ENCODE data around the gene MMS22L.

Gene MMS22L

DNA sequence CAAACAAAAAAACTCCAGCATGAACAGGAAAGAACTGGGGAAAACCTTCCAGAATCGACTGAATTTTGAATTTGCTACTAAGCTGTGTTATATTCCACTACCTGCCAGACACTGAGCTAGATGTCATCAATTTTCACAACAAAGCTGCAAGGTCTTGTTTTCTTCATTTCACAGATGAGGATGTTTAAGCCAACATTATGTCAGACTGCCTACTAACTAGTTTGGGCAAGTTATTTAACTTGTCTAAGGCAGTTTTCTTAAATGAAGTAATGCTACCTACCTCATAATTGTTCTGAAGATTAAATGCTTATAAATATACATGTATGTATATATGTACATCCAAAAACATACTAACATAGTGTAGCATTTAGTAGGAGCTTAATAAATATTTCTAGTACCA, 144.4 kb downstream of the MMS22L start:
- DNase-seq (ENCODE audit: low read depth) = no peak

DNA sequence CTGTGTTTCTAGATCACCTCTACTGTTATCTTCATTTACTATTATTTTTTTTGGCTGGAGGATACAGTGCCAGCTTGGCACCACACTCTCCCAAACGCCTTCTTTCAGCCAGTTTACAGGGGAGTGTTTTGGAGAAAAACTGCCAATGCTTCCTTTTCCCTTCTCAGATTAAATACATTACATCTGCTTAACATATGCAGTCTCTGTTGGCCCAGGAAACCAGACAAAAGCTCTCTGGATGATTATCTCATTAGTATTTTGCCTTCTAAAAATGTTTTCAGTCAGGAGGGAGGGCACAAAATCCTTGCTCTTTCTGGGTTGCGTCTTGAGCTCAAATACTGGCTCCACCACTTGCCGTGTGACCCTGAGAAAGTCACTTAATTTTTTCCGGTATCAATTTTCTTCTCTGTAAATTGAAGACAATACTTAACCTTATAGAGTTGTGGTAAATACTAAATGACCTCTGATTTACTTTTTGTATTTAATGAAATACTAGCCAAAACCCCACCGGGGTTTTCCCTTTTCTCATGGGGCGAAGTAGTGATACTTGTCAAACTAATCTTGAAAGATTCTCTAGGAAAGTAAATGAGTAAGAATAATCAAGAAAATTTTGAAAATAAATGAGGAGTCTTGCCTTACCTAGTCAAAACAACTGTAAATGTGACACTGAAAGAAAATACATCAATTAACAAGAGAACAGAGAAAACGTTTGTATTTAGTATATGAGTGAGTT, 146.2 kb downstream of the MMS22L start:
- DNase-seq (ENCODE audit: low read depth) = no peak

DNA sequence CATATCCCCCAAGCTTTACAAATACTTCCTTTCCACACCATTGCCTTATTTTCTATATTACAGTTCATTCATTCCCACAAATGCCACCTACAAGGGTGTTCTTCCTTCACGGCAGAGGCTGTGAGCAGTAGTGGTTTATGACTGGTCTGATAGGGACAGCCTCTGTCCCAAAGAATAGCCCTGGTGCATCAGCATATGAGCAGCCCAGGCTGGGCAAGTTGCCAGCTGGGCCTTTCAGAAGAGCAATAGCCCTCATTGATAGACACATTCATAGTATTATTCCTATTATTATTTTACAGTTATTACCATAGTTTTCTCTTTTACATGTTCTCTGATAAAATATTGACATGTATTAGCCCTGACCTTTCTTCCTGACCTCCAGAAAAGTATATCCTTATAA, 149.9 kb downstream of the MMS22L start:
- no peak for DNase-seq (ENCODE audit: low read depth)

GRCh38 chr6:97129106-97129505, 153.9 kb downstream of the MMS22L start:
- no peak for DNase-seq (ENCODE audit: low read depth)

GRCh38 chr6:97128507-97128906, 154.5 kb downstream of the MMS22L start:
- no peak for DNase-seq (ENCODE audit: low read depth)

GRCh38 chr6:97123652-97124051, 159.4 kb downstream of the MMS22L start:
- no peak for DNase-seq (ENCODE audit: low read depth)

DNA sequence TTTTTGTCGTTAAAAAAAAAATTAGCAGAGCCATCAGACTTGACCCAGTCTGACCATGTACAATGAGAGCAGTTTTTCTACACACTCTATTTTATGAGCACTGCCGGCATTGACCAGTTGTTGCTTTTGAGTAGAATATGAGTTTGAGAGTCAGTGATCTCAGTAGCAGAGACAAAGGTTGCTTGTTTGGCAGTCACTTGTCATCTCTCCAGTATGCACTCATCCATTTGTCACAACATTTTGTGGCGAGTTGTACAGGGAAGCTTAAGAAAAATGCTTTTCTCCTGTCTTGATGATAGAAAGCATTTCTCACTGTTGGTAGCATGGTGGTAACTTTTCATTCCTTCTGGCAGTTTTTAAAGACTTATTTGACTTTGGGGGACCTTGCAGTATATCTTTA, 159.9 kb downstream of the MMS22L start:
- no peak for DNase-seq (ENCODE audit: low read depth)

DNA sequence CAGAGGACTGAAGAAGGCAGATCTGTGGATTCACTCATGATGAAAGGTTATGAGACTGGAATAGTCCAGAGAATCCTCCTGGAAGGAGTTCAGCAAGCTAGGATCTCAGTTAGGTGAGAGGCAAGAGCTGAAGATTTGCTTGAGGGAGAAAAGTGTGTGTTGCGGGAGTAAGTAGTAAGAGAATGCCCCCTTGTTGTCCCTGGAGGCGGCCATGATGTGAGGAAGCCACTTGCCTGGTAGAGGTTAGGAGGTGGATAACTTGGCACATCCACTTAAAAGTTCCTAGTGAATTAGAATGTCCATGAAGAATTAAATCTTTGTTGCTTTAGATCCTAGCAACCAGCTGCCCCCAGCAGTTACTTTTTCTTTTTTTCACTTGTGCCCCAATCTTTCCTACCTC, 162.5 kb downstream of the MMS22L start:
- no peak for DNase-seq (ENCODE audit: low read depth)

DNA sequence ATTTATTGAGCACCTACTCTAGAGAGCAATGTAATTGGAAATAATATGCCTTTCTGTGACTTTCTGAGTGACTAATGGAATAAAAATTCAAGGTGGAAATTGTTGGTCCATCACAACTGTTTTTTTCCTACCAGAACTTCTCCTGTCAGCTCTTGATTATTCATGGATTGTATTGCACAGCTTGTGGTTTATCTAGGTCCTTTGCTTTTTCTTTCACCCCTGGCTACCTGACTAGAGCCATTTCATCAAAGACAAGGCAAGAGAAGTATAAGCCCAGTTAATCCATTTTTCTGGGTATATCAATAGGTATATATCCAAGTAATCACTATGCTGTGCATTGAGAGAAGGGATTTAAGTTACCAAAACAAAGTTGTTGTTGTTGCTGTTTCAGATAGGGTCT, 168.4 kb downstream of the MMS22L start:
- no peak for DNase-seq (ENCODE audit: low read depth)

GRCh38 chr6:97113170-97113569, 169.8 kb downstream of the MMS22L start:
- no peak for DNase-seq (ENCODE audit: low read depth)

DNA sequence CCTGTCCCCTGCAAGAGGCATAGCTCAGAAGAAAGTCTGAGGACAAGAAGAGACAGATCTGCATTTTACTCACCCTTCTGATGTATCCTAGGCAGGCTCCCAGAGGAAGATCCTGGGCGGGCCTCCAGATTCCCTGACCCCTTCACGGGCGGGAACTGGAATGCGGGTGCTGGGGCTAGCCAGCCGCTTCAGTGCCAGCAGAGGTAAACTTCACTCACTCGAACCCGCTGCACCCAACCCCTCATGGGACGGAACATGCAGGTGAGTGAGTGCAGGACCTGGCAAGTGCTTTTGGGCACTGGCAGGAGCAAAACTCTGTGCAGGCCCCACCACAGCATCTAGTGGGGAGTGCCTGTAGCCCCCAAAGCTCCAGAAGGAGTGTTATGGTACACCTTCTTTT, 171.8 kb downstream of the MMS22L start:
- no peak for DNase-seq (ENCODE audit: low read depth)

- no peak for DNase-seq (ENCODE audit: low read depth)
These were observed 172.4 kb downstream of the MMS22L start for GRCh38 chr6:97110626-97111025.

GRCh38 chr6:97110149-97110548, 172.9 kb downstream of the MMS22L start:
- no peak for DNase-seq (ENCODE audit: low read depth)

GRCh38 chr6:97109444-97109843, 173.6 kb downstream of the MMS22L start:
- no peak for DNase-seq (ENCODE audit: low read depth)

- DNase-seq (ENCODE audit: low read depth) = no peak
These were observed 180.7 kb downstream of the MMS22L start for GRCh38 chr6:97102145-97102790.

- no peak for DNase-seq (ENCODE audit: low read depth)
These were observed 182.3 kb downstream of the MMS22L start for GRCh38 chr6:97100696-97101095.

DNA sequence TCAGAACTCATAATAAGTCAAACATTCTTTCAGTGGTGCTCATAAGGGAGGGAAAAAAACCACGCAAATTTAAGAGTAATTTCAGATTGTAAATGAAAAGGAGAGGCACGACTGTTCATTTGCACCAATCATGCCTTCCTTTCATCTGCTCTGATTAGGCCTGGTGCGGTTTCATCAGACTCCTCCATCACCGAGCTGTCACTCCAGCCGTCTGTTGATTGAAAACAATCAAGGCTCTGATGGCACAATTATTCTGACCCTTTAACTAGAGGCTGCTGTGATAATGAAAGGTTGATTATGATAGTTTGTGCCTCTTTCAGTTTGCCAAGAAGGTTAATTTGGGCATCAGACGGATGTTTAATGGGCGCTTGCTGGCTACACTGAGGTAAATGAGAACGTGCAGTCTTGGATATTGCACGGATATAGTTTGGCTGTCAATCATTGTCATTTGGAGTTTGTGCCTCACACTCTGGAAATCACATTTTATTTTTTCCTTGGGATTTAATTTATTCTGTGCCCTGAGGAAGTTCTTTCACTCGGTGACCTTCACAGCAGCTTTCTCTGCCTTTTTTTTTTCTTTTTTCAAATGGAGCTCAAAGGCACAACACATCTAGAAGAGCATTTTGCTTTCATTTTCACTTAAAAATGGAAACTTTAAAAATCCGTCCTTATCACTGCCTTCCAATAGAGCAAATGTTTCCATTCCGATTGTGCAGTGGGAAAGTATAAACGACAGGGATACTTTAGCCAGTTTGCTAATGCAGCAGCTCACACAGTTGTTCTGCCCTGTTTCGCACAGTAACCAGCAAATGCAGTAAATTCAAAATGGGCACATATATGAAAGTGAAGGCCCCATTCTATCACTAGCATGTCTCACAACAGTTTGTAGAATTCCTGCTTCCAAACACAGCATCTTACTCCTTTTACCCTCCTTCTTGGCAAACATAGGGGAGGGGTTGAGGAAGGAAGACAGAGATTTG, 185.7 kb downstream of the MMS22L start:
- DNase-seq (ENCODE audit: low read depth) = no peak

DNA sequence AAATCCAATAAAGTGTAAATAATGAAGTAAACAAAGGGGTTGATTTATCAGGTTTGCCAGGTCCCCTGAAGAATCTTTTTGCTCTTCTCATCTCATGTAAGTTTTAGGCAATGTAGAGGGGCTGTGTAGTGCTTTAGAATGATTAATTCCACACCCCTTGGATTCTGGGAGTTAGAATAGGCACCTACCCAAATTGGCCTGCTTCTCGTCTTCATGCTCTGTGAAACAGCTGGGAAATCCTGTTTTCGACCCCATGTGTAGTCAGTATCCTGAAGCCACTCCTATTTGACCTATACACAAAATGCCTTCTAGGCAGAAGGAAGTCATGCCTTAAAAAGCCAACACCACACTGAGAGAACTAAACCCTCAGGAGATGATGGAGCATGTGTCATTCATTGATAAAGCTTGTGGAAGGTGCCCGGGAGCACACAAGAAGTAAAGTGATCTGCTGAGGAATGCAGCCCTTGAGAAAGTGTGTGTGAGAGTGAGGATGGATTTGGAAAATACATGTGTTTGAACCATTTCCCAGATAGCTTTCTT, 187.6 kb downstream of the MMS22L start:
- DNase-seq (ENCODE audit: low read depth) = no peak

DNA sequence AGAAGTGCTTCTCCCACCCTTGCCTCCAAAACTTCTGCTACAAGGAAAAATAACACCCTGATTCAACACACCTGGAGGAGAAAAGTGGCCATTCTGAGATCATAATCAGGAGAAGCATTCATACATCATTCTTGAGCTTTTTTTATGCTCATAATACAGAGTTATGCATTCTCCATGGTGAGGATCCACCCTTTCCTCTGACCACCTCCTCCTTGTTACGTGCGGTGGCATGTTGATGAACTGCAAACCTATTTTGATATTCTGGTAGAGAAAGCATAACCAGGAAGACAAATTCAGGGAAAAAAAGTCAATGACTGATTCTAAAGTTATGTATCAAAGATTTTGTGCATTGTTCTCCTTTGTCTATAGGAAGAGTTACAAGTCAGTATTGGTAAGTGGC, 188.6 kb downstream of the MMS22L start:
- no peak for DNase-seq (ENCODE audit: low read depth)

- no peak for DNase-seq (ENCODE audit: low read depth)
These were observed 190.2 kb downstream of the MMS22L start for GRCh38 chr6:97092673-97093305.
